GM21381 (cell line): ENCODE measurements around the gene HPN.
"Not testable (repeated sequence)": the region's sequence is repeated elsewhere in the genome, so short reads cannot be mapped to it uniquely, and the experiment has no call there.

Source experiments
- ATAC-seq: cut with Tn5 transposase; IDR thresholded peaks from one replicate; pipeline ENCODE4 v1.9.1; 2021; ENCODE audit warnings: mild to moderate bottlenecking, moderate library complexity; ENCODE audit not compliant: unreplicated experiment

Gene HPN

GRCh38 chr19:35027009-35027408 is 14.5 kb upstream of the HPN start:
- no peak for ATAC-seq

GRCh38 chr19:35027851-35028599 is 13.5 kb upstream of the HPN start:
- no peak for ATAC-seq

- not testable (repeated sequence) for ATAC-seq
Measured at GRCh38 chr19:35028600-35028885, 13.0 kb upstream of the HPN start.

DNA sequence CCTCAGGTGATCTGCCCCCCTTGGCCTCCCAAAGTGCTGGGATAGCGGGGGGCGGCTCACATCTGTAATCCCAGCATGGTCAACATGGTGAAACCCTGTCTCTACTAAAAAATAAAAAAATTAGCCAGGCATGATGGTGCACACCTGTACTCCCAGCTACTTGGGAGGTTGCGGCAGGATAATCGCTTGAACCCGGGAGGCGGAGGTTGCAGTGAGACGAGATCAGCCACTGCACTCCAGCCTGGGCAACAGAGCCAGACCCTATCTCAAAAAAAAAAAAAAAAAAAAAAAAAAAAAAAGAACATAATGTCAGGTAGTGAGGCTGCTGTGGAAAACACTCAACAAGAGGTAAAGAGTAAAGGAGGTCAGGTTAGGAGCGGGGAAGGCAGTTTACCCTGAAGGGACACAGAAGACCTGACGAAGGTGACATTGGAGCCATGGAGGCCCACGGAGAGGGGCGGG is 12.2 kb upstream of the HPN start:
- not testable (repeated sequence) for ATAC-seq

DNA sequence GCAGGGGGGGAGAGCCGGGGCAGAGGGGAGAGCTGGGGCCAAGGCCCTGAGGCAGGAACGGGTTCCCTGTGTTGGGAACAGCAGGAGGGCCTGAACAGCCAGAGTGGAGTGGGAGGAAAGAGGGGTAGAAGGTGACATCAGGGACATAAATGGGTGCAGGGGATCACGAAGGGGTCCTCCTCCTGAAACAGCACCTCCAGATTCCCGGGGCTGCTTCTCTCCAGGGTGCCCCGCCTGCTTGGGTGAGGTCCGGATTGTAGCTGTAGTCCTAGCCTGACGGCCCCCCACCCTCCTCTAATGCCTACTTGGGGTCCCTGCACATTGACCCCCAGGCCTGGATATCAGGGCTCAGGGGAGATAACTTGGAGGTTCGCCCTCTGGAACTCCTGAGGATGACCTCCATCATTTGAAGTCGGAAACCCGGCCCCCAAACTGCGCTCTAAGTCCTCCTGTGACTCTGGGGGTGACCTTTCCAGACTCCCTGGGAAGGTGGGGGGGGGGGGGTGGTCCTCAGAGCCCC is 11.7 kb upstream of the HPN start:
- ATAC-seq = no peak

- no peak for ATAC-seq
Measured at GRCh38 chr19:35030257-35031071, 11.1 kb upstream of the HPN start, which contains the start of gene SCN1B. Gene SCN1B (plus strand): TSS chr19:35030470. CDS start chr19:35030821, 351 bp downstream.

- ATAC-seq = no peak
Measured at GRCh38 chr19:35031072-35031881, 10.2 kb upstream of the HPN start.

DNA sequence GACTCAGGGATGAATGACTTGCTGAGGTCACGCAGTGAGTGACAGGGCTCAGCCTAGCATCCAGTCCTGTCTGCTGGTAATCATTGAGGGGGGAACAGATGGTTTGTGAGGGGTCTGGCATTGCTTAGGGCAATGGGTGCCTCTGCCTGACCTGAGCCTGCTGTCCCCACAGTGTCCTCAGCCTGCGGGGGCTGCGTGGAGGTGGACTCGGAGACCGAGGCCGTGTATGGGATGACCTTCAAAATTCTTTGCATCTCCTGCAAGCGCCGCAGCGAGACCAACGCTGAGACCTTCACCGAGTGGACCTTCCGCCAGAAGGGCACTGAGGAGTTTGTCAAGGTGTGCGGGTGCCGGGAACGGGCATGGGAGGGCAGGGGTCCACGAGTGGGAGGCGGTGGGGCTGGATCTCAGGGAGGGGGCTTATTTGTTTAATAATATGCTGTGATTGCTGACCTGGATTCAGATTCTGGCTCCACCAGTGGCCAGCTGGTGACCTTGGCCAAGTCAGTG is 9.1 kb upstream of the HPN start:
- no peak for ATAC-seq

GRCh38 chr19:35033067-35034004 is 8.2 kb upstream of the HPN start:
- ATAC-seq = no peak

DNA sequence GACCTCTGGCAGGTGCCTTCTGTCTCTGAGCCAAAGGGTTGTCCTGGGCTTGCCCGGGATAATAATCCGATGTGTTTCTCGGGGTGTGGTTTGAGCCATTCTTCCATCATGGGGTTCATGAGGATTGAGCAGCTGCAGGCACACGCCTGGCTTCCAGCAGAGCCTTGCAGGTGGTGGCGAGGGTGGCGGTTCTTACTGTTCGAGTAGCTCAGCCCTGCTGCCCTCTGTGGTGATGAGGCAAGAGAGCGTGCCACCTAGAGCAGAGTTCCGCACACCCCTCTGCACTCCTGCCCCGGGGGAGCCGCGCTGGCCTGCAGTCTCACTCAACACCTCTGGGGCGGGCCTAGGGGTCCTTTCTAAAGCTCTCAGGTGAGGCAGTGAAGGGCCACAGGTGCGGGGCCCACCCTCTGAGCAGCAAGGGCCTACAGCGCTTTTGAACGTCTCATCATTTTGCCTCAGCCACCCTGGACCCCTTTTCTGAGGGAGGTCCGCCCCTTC is 7.5 kb upstream of the HPN start:
- ATAC-seq = no peak

- ATAC-seq = no peak
Measured at GRCh38 chr19:35034588-35035382, 6.7 kb upstream of the HPN start.

GRCh38 chr19:35037716-35038622 is 3.6 kb upstream of the HPN start:
- ATAC-seq = no peak

- ATAC-seq = no peak
Measured at GRCh38 chr19:35038623-35039512, 2.7 kb upstream of the HPN start.

DNA sequence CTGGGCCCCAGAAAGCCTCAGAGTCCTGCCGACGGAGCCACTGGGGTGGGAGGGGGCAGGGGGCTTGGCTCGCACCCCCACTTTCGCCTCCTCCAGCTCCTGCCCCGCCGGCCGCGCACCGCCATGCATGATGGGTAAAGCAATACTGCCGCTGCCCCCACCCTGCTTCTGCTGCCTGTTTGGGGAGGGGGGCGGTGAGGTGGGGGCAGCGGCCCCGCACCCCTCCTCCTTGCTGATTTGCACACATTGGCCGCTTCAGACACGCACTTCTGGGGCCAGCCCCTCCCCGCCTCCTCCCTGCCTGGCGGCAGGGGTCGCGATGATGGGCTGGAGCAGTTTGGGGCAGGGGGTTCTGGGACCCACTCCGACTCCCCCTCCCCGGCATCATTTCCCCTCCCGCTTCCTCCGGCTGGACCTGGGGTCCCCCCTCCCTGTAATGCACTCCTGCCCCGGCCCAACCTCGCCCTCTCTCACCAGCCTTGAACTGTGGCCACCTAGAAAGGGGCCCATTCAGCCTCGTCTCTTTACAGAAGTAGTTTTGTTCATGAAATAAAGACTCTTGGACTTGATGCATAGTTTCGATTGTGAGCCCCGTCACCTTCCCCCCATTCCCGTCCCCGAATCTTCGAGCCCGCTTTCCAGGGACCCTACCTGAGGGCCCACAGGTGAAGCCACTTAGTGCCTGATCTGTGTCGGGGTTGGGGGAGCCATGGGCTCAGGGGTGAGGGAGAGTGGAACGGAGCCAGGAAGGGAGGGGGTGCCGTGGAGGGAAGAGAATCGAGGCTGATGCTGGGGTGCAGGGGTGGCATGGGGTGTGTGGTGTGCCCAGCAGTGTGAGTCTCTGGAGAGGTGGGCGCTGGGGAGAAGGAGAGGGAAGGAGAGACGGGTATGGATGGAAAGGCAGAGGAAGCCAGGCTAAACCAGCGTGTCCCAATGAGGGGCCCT is 1.4 kb upstream of the HPN start:
- no peak for ATAC-seq

DNA sequence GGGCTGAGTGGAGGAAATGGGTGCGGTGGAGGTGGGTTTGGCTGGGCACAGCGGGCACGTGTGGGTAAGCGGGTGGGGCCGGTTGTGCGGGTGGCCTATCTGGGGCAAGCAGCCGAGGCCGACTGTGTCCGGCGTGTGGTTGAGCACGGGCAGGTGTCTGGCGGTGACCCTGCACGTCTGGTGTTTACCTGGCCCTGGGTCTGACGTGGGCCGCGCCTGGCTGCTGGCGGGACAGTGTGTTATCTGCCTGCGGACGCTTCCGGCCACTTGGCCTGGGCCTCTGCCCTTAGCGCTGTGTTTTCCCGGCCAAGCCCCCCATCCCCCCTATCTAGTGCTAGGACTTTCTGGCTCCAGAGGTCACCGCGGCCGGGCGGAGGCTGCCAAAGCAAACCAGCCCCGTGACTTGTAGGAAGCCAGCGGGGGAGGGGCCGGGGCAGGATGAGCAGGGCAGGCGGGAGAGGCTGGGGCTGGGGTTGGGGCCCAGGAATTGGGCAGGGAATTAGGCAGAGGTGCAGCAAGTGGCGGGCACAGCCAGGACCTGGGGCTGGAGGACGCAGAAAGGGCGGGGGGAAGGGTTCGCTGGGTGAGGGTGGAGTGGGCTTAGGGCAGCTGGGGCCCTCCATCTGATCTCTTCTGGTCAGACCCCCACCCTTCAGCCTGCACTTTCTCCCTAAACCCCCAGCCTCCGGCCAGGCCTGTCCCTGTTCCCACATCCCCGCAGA is 534 bp upstream of the HPN start:
- no peak for ATAC-seq
